H1 (cell line): ENCODE data around the gene GNAO1. TPM values are rescaled to one million over a fixed set of nuclear protein-coding genes. Genes with fewer than 3 reads are reported as not detected.
A peak's percentile ranks its signal among the peaks of the same experiment; 100 is the strongest.

Experiments
- CTCF ChIA-PET: fragments of 300-600 bp; sonication (Branson Sonifier 250); formaldehyde crosslinking; loops from one replicate; lab custom pipeline; 2021; ENCODE audit not compliant: partially characterized antibody; lab: Charles Lee
- POLR2A ChIA-PET: fragments of 300-600 bp; sonication (Branson Sonifier 250); formaldehyde crosslinking; loops from one replicate; lab custom pipeline; 2021; ENCODE audit warnings: inconsistent platforms; ENCODE audit not compliant: partially characterized antibody; lab: Charles Lee
- DNase-seq, 2 experiments: peaks; one replicate each; pipeline versions ENCODE4 v3.0.0 to v3.0.0-alpha.2; 2010 to 2022; ENCODE audit warnings: low spot score in 2 of 2, low read depth in 1 of 2, mixed read lengths in 1 of 2
- FAIRE-seq: peaks from 2 replicates; lab custom pipeline; 2011; peaks lifted over from hg19 to GRCh38; lab: Jason Lieb, UNC
- H2AFZ ChIP-seq: 2 replicates; pipeline ENCODE4 v1.8.1; 2012; ENCODE audit warnings: low read length, inconsistent platforms
- H2AK5ac ChIP-seq: 2 replicates; pipeline ENCODE4 v1.6.1; 2013; ENCODE audit warnings: low read depth, low read length
- H2BK120ac ChIP-seq: replicated peaks from 2 replicates; pipeline ENCODE3; 2013; ENCODE audit warnings: low read depth, low read length, inconsistent platforms
- H2BK12ac ChIP-seq: 2 replicates; pipeline ENCODE4 v1.6.1; 2013; ENCODE audit warnings: low read depth, low read length
- H2BK15ac ChIP-seq: 2 replicates; pipeline ENCODE4 v1.6.1; 2013; ENCODE audit warnings: low read length
- H2BK20ac ChIP-seq: 2 replicates; pipeline ENCODE4 v1.6.1; 2013; ENCODE audit warnings: low read length
- H2BK5ac ChIP-seq: 2 replicates; pipeline ENCODE4 v1.6.1; 2013; ENCODE audit warnings: low read depth, low read length
- H3K14ac ChIP-seq: 2 replicates; pipeline ENCODE4 v1.6.1; 2013; ENCODE audit warnings: inconsistent platforms; ENCODE audit not compliant: insufficient read length
- H3K18ac ChIP-seq: 2 replicates; pipeline ENCODE4 v1.6.1; 2013; ENCODE audit warnings: low read length; ENCODE audit errors: extremely low read depth
- H3K23ac ChIP-seq: 2 replicates; pipeline ENCODE4 v1.6.1; 2013; ENCODE audit warnings: inconsistent platforms; ENCODE audit not compliant: insufficient read length
- H3K23me2 ChIP-seq: 2 replicates; pipeline ENCODE4 v1.6.1; 2013; ENCODE audit warnings: low read depth, low read length
- H3K27ac ChIP-seq: 2 replicates; pipeline ENCODE4 v1.6.1; 2011; ENCODE audit warnings: low read depth, low read length, inconsistent platforms
- H3K27me3 ChIP-seq, 4 experiments: replicated peaks in 1 of 4; 1 replicate in 1 of 4; 2 replicates in 3 of 4; pipeline versions ENCODE4 v1.6.1 to v1.8.1; 2011 to 2013; ENCODE audit warnings: low read length in 3 of 4, mild to moderate bottlenecking in 3 of 4, inconsistent platforms in 2 of 4, mixed read lengths in 2 of 4, moderate library complexity in 1 of 4; ENCODE audit not compliant: control insufficient read depth in 3 of 4, insufficient read depth in 3 of 4; ENCODE audit errors: extremely low read depth in 1 of 4
- H3K36me3 ChIP-seq, 4 experiments: 2 replicates each; pipeline versions ENCODE4 v1.6.1 to v1.8.1; 2011 to 2013; ENCODE audit warnings: mild to moderate bottlenecking in 4 of 4, low read length in 3 of 4, moderate library complexity in 2 of 4, control low read depth in 1 of 4, inconsistent platforms in 1 of 4; ENCODE audit not compliant: insufficient read depth in 4 of 4, control insufficient read depth in 2 of 4
- H3K4ac ChIP-seq: replicated peaks from 2 replicates; pipeline ENCODE3; 2013; ENCODE audit warnings: low read length, low read depth, mixed read lengths, inconsistent platforms; ENCODE audit not compliant: insufficient read length
- H3K4me1 ChIP-seq, 4 experiments: replicated peaks in 1 of 4; 1 replicate in 1 of 4; 2 replicates in 3 of 4; pipeline versions ENCODE4 v1.6.1 to v1.8.1; 2011 to 2013; ENCODE audit warnings: low read length in 3 of 4, inconsistent platforms in 2 of 4, mixed read lengths in 1 of 4; ENCODE audit not compliant: insufficient read depth in 4 of 4, control insufficient read depth in 3 of 4
- H3K4me2 ChIP-seq, 2 experiments: 2 replicates each; pipeline versions ENCODE4 v1.6.1 to v1.8.1; 2011 to 2013; ENCODE audit warnings: low read depth in 2 of 2, low read length in 2 of 2, control low read depth in 1 of 2, inconsistent platforms in 1 of 2, mild to moderate bottlenecking in 1 of 2; ENCODE audit not compliant: insufficient read depth in 1 of 2
- H3K4me3 ChIP-seq, 4 experiments: fragments of 200-600, 300-600 bp in 1 of 4; sonication (generic), shearing (Covaris generic), sonication (Bioruptor Twin) in 1 of 4; 2 replicates each; pipeline versions ENCODE4 v1.5.1 to v1.8.1; 2011 to 2016; ENCODE audit warnings: low read length in 4 of 4, low read depth in 3 of 4, control low read depth in 2 of 4, inconsistent platforms in 2 of 4, mild to moderate bottlenecking in 2 of 4, mixed read lengths in 1 of 4, moderate library complexity in 1 of 4; ENCODE audit not compliant: insufficient read depth in 2 of 4; ENCODE audit errors: extremely low read depth in 1 of 4
- H3K56ac ChIP-seq: replicated peaks from 2 replicates; pipeline ENCODE3; 2013; ENCODE audit warnings: low read depth, mild to moderate bottlenecking, mixed read lengths, low read length, inconsistent platforms; ENCODE audit not compliant: insufficient read length
- H3K79me1 ChIP-seq: 2 replicates; pipeline ENCODE4 v1.6.1; 2013; ENCODE audit warnings: low read depth, low read length, control low read depth
- H3K79me2 ChIP-seq, 2 experiments: 2 replicates each; pipeline versions ENCODE4 v1.6.1 to v1.8.1; 2012 to 2013; ENCODE audit warnings: low read length in 2 of 2, mild to moderate bottlenecking in 2 of 2, inconsistent platforms in 1 of 2; ENCODE audit not compliant: insufficient read depth in 2 of 2, control insufficient read depth in 1 of 2
- H3K9ac ChIP-seq, 4 experiments: replicated peaks in 1 of 4; 1 replicate in 1 of 4; 2 replicates in 3 of 4; pipeline versions ENCODE4 v1.6.1 to v1.8.1; 2011 to 2013; ENCODE audit warnings: low read depth in 3 of 4, low read length in 3 of 4, control low read depth in 2 of 4, mild to moderate bottlenecking in 2 of 4, moderate library complexity in 2 of 4, inconsistent platforms in 1 of 4; ENCODE audit errors: extremely low read depth in 1 of 4
- H3K9me3 ChIP-seq, 2 experiments: 2 replicates each; pipeline versions ENCODE4 v1.6.1 to v1.8.1; 2012 to 2013; ENCODE audit warnings: mild to moderate bottlenecking in 2 of 2, moderate library complexity in 2 of 2, control low read depth in 1 of 2, inconsistent platforms in 1 of 2, low read depth in 1 of 2, low read length in 1 of 2, mixed read lengths in 1 of 2; ENCODE audit not compliant: insufficient read depth in 2 of 2
- H4K20me1 ChIP-seq, 2 experiments: replicated peaks in 1 of 2; 2 replicates each; pipeline versions ENCODE3 to v1.8.1; 2011 to 2013; ENCODE audit warnings: inconsistent platforms in 2 of 2, low read length in 2 of 2, mild to moderate bottlenecking in 1 of 2; ENCODE audit not compliant: insufficient read depth in 2 of 2, control insufficient read depth in 1 of 2
- H4K5ac ChIP-seq: 2 replicates; pipeline ENCODE4 v1.6.1; 2013; ENCODE audit warnings: low read length, low read depth, mixed read lengths, inconsistent platforms; ENCODE audit not compliant: insufficient read length
- H4K8ac ChIP-seq: 2 replicates; pipeline ENCODE4 v1.8.0; 2013; ENCODE audit warnings: mild to moderate bottlenecking, moderate library complexity, low read length, inconsistent platforms; ENCODE audit not compliant: insufficient read depth; ENCODE audit errors: extremely low read depth
- H4K91ac ChIP-seq: replicated peaks from 2 replicates; pipeline ENCODE3; 2013; ENCODE audit warnings: low read length, mixed read lengths, inconsistent platforms; ENCODE audit not compliant: insufficient read length
- EZH2 ChIP-seq: fragments of 200-600 bp; sonication (generic); IDR thresholded peaks from 2 replicates; pipeline ENCODE4 v1.7.1; 2012; ENCODE audit warnings: low read depth, mild to moderate bottlenecking, moderate library complexity, low read length, inconsistent platforms; ENCODE audit not compliant: severe bottlenecking
- KDM4A ChIP-seq: IDR thresholded peaks from one replicate; pipeline ENCODE4 v1.7.1; 2012; ENCODE audit warnings: low read depth, mild to moderate bottlenecking, moderate library complexity, low read length, inconsistent platforms; ENCODE audit not compliant: severe bottlenecking
- NRF1 ChIP-seq: IDR thresholded peaks from 2 replicates; pipeline ENCODE4 v1.6.1; 2011; ENCODE audit warnings: mild to moderate bottlenecking, low read depth, low read length, improper control_type of control experiment
- TBP ChIP-seq: IDR thresholded peaks from 2 replicates; pipeline ENCODE4 v1.6.1; 2011; ENCODE audit warnings: low read depth, low read length, improper control_type of control experiment
- TCF12 ChIP-seq: IDR thresholded peaks from 2 replicates; pipeline ENCODE4 v1.6.1; 2011; ENCODE audit warnings: low read depth, mild to moderate bottlenecking, low read length
- ZNF274 ChIP-seq: IDR thresholded peaks from 2 replicates; pipeline ENCODE4 v1.7.0; 2012; ENCODE audit warnings: low read length, borderline replicate concordance; ENCODE audit errors: extremely low read depth
- WGBS, 2 experiments: shearing (Covaris generic) in 1 of 2; methylation state at CpG; one replicate each; pipeline versions ENCODE4 v1.1.6 to v1.1.7; 2013 to 2015; ENCODE audit warnings: low lambda C conversion rate in 2 of 2, mixed read lengths in 2 of 2, inconsistent platforms in 1 of 2, low coverage in 1 of 2, missing lambda C conversion rate in 1 of 2; ENCODE audit not compliant: insufficient replicate concordance in 2 of 2, insufficient coverage in 1 of 2, insufficient read length in 1 of 2; ENCODE audit errors: extremely low coverage in 1 of 2, missing lambda C conversion rate in 1 of 2; 5-methylcytosine and 5-hydroxymethylcytosine counted together
- polyA plus RNA-seq, 7 experiments: library from polyadenylated mRNA; depleted of rRNA in 3 of 7; stranded (reverse) in 5 of 7; unstranded in 2 of 7; fragments of >200 nt in 5 of 7; fragments of 200-250 nt in 2 of 7; gene quantifications; 1 replicate in 5 of 7; 2 replicates in 1 of 7; 4 replicates in 1 of 7; pipeline versions ENCODE4 v1.2.1 to v1.2.3, GENCODE V29; 2011 to 2013; ENCODE audit warnings: missing spikeins in 2 of 7, mixed read lengths in 2 of 7
- total RNA-seq: library from RNA; stranded (reverse); fragmentation: NEBNext Ultra II Directional; extraction: Animal tissue kit (Norgen Biotek cat#: 25700); gene quantifications from 2 replicates; pipeline ENCODE4 v1.2.1, GENCODE V29; 2021
- TF ChIP-seq, protein P1 (sequence below), 3 experiments: IDR thresholded peaks; 1 replicate in 2 of 3; 2 replicates in 1 of 3; pipeline versions ENCODE4 v1.5.1 to v1.6.1; 2011; ENCODE audit warnings: low read length in 3 of 3, mild to moderate bottlenecking in 3 of 3, inconsistent platforms in 2 of 3, low read depth in 1 of 3, moderate library complexity in 1 of 3; ENCODE audit not compliant: insufficient read depth in 1 of 3; ENCODE audit errors: control extremely low read depth in 1 of 3

The GNAO1 gene
- total and polyA plus RNA-seq, 2 of the 8 experiments (the other 6 are each of a cell fraction or from before 2014, with no cell fraction given), result 6.7 to 34.4 TPM

DNA sequence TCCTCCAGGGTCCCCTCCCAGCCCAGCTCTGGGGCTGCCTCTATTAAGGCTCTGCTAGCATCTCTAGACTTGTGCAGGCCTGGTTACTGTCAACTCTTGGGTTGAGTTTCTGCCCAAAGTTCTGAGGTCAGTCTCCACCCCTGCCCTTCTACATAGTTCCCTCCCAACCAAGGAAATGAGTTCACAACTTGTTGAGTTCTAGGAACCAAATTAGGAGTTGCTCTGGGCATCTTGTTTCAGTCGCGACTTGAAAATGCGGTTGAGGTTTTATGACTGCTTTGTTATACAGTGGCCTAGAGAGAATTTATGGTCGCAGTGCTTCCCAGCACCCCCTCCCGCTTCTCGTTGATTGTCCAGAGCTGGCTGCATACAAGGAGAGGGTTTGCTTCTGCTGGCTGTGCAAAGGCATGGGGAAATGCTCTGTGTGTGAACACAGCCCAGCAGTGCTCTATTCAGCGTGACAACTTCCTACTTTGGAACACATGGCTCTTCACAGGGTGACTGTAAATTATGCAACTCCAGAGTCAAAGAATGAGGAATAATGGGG lies 20.2 kb downstream of the GNAO1 start:
- Histone ChIP-seq H3K14ac (no peak overlapping the region), H3K27me3 (no peaks in the 10 kb centered on the region), H3K56ac (no peak overlapping the region), H2BK15ac (no peak overlapping the region), H2AFZ (no peak overlapping the region), H2BK20ac (peak overlapping the region; percentile 36; the same call in 1 of the 2 replicates), H4K91ac (no peak overlapping the region), H4K8ac (no peak overlapping the region), H3K4me2 (peak overlapping the region in 1 of 2 experiments; percentile 22; a peak in 1 of 4 replicates), H3K18ac (peak overlapping the region; percentile 19; the same call in 1 of the 2 replicates), H3K9ac (no peak overlapping the region), H3K4me1 (peaks cover 5 to 16% (median 8%) of the 10 kb centered on the region in 4 experiments), H3K79me2 (peaks cover 0 to 31% of the 10 kb centered on the region in 2 experiments; a peak in 2 of 4 replicates), H3K4ac (no peak overlapping the region), H2BK12ac (no peak overlapping the region), H3K23ac (no peak overlapping the region), H3K9me3 (no peaks in the 10 kb centered on the region), H4K5ac (no peak overlapping the region), H4K20me1 (peaks cover 0 to 3% of the 10 kb centered on the region in 2 experiments), H2BK120ac (peak overlapping the region; percentile 28), H2AK5ac (no peak overlapping the region), H3K27ac (no peak overlapping the region), H3K79me1 (0 out of 2 replicates have a peak, but pooled peaks cover 5% of the 10 kb centered on the region), H3K23me2 (no peaks in the 10 kb centered on the region), H2BK5ac (no peak overlapping the region; the same call in 1 of the 2 replicates), H3K36me3 (no peaks in the 10 kb centered on the region), H3K4me3 (no peak overlapping the region; a peak in 1 of 8 replicates)
- FAIRE-seq (no peak), DNase-seq (no peak)
- ChIA-PET POLR2A (interaction anchor here (1.3 kb wide), 1 partner anchor 35 kb away, joined by 4 read pairs; no protein-coding TSS in a partner anchor), CTCF (interaction anchor here (0.6 to 1.0 kb wide), 2 partner anchors 16 to 842 kb away, joined by 3 to 4 read pairs; no protein-coding TSS in a partner anchor)
- WGBS, 2 experiments, result 84% methylated on average over 7 of the region's 7 CpGs; no CpG with 5 or more reads in 1 of the 2 experiments
- TF ChIP-seq, protein P1, sequence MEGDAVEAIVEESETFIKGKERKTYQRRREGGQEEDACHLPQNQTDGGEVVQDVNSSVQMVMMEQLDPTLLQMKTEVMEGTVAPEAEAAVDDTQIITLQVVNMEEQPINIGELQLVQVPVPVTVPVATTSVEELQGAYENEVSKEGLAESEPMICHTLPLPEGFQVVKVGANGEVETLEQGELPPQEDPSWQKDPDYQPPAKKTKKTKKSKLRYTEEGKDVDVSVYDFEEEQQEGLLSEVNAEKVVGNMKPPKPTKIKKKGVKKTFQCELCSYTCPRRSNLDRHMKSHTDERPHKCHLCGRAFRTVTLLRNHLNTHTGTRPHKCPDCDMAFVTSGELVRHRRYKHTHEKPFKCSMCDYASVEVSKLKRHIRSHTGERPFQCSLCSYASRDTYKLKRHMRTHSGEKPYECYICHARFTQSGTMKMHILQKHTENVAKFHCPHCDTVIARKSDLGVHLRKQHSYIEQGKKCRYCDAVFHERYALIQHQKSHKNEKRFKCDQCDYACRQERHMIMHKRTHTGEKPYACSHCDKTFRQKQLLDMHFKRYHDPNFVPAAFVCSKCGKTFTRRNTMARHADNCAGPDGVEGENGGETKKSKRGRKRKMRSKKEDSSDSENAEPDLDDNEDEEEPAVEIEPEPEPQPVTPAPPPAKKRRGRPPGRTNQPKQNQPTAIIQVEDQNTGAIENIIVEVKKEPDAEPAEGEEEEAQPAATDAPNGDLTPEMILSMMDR (IDR thresholded peaks at IDR 0.05; ENCODE audit: control extremely low read depth in 1 of 3, insufficient read depth in 1 of 3, low read depth in 1 of 3, low read length in 3 of 3), result no peak
- TF ChIP-seq NRF1, result no peak
- no peak for TF ChIP-seq KDM4A
- no peak for TF ChIP-seq EZH2
- no peak for TF ChIP-seq ZNF274
- TF ChIP-seq TCF12, result no peak
- TF ChIP-seq TBP, result no peak
